SK-N-SH (cell line): ENCODE measurements around the gene CNN2. TPM values are rescaled to one million over a fixed set of nuclear protein-coding genes. Genes with fewer than 3 reads are reported as not detected.

Source experiments
- CTCF ChIA-PET: fragments of 300-600, 350-600 bp; formaldehyde crosslinking; extraction: SDS; loops from one replicate; lab custom pipeline; 2021; lab: Yijun Ruan, JAX
- POLR2A ChIA-PET: fragments of 350-600 bp; sonication (Branson Sonifier 250); formaldehyde crosslinking; extraction: SDS; loops from one replicate; lab custom pipeline; 2020; ENCODE audit warnings: antibody characterized with exemption, inconsistent platforms; lab: Yijun Ruan, JAX
- DNase-seq: peaks from one replicate; pipeline ENCODE4 v3.0.0; 2012
- H2AFZ ChIP-seq: fragments of 200-600 bp; sonication (generic); 2 replicates; pipeline ENCODE4 v1.8.1; 2016; ENCODE audit warnings: antibody characterized with exemption, mild to moderate bottlenecking, low read depth
- H3F3A ChIP-seq: fragments of 200-600 bp; sonication (generic); replicated peaks from 2 replicates; pipeline ENCODE3; 2016; ENCODE audit warnings: antibody characterized with exemption, mild to moderate bottlenecking; ENCODE audit not compliant: insufficient read depth
- H3K27ac ChIP-seq, 2 experiments: fragments of 200-500 bp in 1 of 2; fragments of 200-600 bp in 1 of 2; sonication (Bioruptor generic) in 1 of 2; sonication (generic), shearing (Covaris generic) in 1 of 2; 2 replicates each; pipeline versions ENCODE4 v1.5.1 to v1.6.1; 2014 to 2016; ENCODE audit warnings: low read depth in 2 of 2, inconsistent platforms in 1 of 2, low read length in 1 of 2, mild to moderate bottlenecking in 1 of 2, mixed read lengths in 1 of 2
- H3K27me3 ChIP-seq: fragments of 200-600 bp; sonication (generic), shearing (Covaris generic); 2 replicates; pipeline ENCODE4 v1.6.1; 2016; ENCODE audit warnings: mixed run types; ENCODE audit not compliant: insufficient read depth
- H3K36me3 ChIP-seq, 2 experiments: fragments of 200-500 bp in 1 of 2; fragments of 200-600 bp in 1 of 2; sonication (Bioruptor generic) in 1 of 2; sonication (generic) in 1 of 2; replicated peaks in 1 of 2; 2 replicates each; pipeline versions ENCODE3 to v1.5.1; 2014 to 2016; ENCODE audit warnings: low read length in 1 of 2, mild to moderate bottlenecking in 1 of 2; ENCODE audit not compliant: insufficient read depth in 2 of 2, control insufficient read depth in 1 of 2
- H3K4me1 ChIP-seq, 2 experiments: fragments of 200-500 bp in 1 of 2; fragments of 200-600 bp in 1 of 2; sonication (Bioruptor generic) in 1 of 2; sonication (generic), shearing (Covaris generic) in 1 of 2; 2 replicates each; pipeline versions ENCODE4 v1.5.1 to v1.6.1; 2014 to 2016; ENCODE audit warnings: low read depth in 1 of 2, low read length in 1 of 2, mixed run types in 1 of 2; ENCODE audit not compliant: insufficient read depth in 2 of 2, control insufficient read depth in 1 of 2
- H3K4me2 ChIP-seq: fragments of 200-600 bp; sonication (generic), shearing (Covaris generic); 2 replicates; pipeline ENCODE4 v1.6.1; 2017; ENCODE audit warnings: mixed run types
- H3K4me3 ChIP-seq, 2 experiments: fragments of 200-500 bp in 1 of 2; fragments of 200-600 bp in 1 of 2; sonication (Bioruptor generic) in 1 of 2; sonication (generic), shearing (Covaris generic) in 1 of 2; 2 replicates each; pipeline versions ENCODE4 v1.5.1 to v1.8.1; 2014 to 2016; ENCODE audit warnings: low read depth in 2 of 2, inconsistent platforms in 1 of 2, low read length in 1 of 2, mild to moderate bottlenecking in 1 of 2, mixed read lengths in 1 of 2, moderate library complexity in 1 of 2
- H3K79me2 ChIP-seq: fragments of 200-600 bp; sonication (generic); 2 replicates; pipeline ENCODE4 v1.8.1; 2017; ENCODE audit warnings: mild to moderate bottlenecking; ENCODE audit not compliant: insufficient read depth
- H3K9ac ChIP-seq: fragments of 200-600 bp; sonication (generic); 2 replicates; pipeline ENCODE4 v1.6.1; 2017; ENCODE audit warnings: mixed run types
- H3K9me2 ChIP-seq: fragments of 200-600 bp; sonication (generic); 2 replicates; pipeline ENCODE4 v1.6.1; 2017; ENCODE audit warnings: mixed run types
- H3K9me3 ChIP-seq: fragments of 200-600 bp; sonication (generic); 2 replicates; pipeline ENCODE4 v1.6.1; 2017; ENCODE audit warnings: mixed run types, mild to moderate bottlenecking, moderate library complexity
- H4K20me1 ChIP-seq: fragments of 200-600 bp; sonication (generic); 2 replicates; pipeline ENCODE4 v1.6.1; 2017; ENCODE audit warnings: mild to moderate bottlenecking, mixed run types; ENCODE audit not compliant: insufficient read depth
- ELF1 ChIP-seq: IDR thresholded peaks from 2 replicates; pipeline ENCODE4 v1.4.0; 2012
- FOXJ3 ChIP-seq: sonication (generic); formaldehyde crosslinking; IDR thresholded peaks from 2 replicates; pipeline ENCODE4 v1.5.1; 2020; ENCODE audit warnings: mild to moderate bottlenecking, missing genetic modification reagents
- FOXM1 ChIP-seq: IDR thresholded peaks from 2 replicates; pipeline ENCODE4 v1.4.0; 2012; ENCODE audit warnings: low read depth, mild to moderate bottlenecking
- JUND ChIP-seq: IDR thresholded peaks from 2 replicates; pipeline ENCODE4 v1.4.0; 2012
- MAX ChIP-seq: IDR thresholded peaks from 2 replicates; pipeline ENCODE4 v1.4.0; 2012; ENCODE audit warnings: low read depth
- MXI1 ChIP-seq: IDR thresholded peaks from 2 replicates; pipeline ENCODE4 v1.6.1; 2012; ENCODE audit warnings: mild to moderate bottlenecking, low read depth, low read length, improper control_type of control experiment
- NFIC ChIP-seq: IDR thresholded peaks from 2 replicates; pipeline ENCODE4 v1.4.0; 2012; ENCODE audit warnings: borderline replicate concordance
- NRF1 ChIP-seq: IDR thresholded peaks from 2 replicates; pipeline ENCODE4 v1.6.1; 2012; ENCODE audit warnings: low read depth, mild to moderate bottlenecking, low read length
- PBX3 ChIP-seq: IDR thresholded peaks from 2 replicates; pipeline ENCODE4; 2012
- RAD21 ChIP-seq: IDR thresholded peaks from 2 replicates; pipeline ENCODE4 v1.6.1; 2012; ENCODE audit warnings: mild to moderate bottlenecking, low read length
- RCOR1 ChIP-seq: fragments of 150-350 bp; IDR thresholded peaks from 2 replicates; pipeline ENCODE4 v1.6.1; 2017; ENCODE audit warnings: antibody characterized with exemption, low read length
- RFX5 ChIP-seq: IDR thresholded peaks from 2 replicates; pipeline ENCODE4 v1.6.1; 2012; ENCODE audit warnings: mild to moderate bottlenecking, improper control_type of control experiment, low read length
- RXRA ChIP-seq: IDR thresholded peaks from 2 replicates; pipeline ENCODE4 v1.4.0; 2012; ENCODE audit warnings: low read depth, mild to moderate bottlenecking, borderline replicate concordance
- SMC3 ChIP-seq: IDR thresholded peaks from 2 replicates; pipeline ENCODE4 v1.6.1; 2012; ENCODE audit warnings: low read depth, low read length, improper control_type of control experiment
- TAF1 ChIP-seq: IDR thresholded peaks from 2 replicates; pipeline ENCODE4 v1.6.1; 2012; ENCODE audit warnings: low read depth, mild to moderate bottlenecking, low read length, moderate library complexity, borderline replicate concordance
- WGBS: methylation state at CpG from one replicate; pipeline ENCODE4 v1.1.6; 2017; ENCODE audit warnings: low lambda C conversion rate; 5-methylcytosine and 5-hydroxymethylcytosine counted together
- polyA plus RNA-seq, 3 experiments: library from polyadenylated mRNA; depleted of rRNA; stranded (reverse); fragments of >200 nt; gene quantifications; 2 replicates each; pipeline ENCODE4 v1.2.3, GENCODE V29; 2012
- TF ChIP-seq, protein P1 (sequence below): IDR thresholded peaks from 2 replicates; pipeline ENCODE4 v1.6.1; 2012; ENCODE audit warnings: mild to moderate bottlenecking, low read depth, low read length, moderate library complexity
- TF ChIP-seq, protein P2 (sequence below): IDR thresholded peaks from 2 replicates; pipeline ENCODE4 v1.4.0; 2012; ENCODE audit warnings: low read depth, borderline replicate concordance
- TF ChIP-seq, protein P3 (sequence below): fragments of 150-350 bp; IDR thresholded peaks from 2 replicates; pipeline ENCODE4 v1.6.1; 2016; ENCODE audit warnings: mild to moderate bottlenecking, low read depth, low read length

CNN2 gene
- polyA plus RNA-seq, 1 of the 3 experiments (the other 2 are of a cell fraction): 279 TPM

DNA sequence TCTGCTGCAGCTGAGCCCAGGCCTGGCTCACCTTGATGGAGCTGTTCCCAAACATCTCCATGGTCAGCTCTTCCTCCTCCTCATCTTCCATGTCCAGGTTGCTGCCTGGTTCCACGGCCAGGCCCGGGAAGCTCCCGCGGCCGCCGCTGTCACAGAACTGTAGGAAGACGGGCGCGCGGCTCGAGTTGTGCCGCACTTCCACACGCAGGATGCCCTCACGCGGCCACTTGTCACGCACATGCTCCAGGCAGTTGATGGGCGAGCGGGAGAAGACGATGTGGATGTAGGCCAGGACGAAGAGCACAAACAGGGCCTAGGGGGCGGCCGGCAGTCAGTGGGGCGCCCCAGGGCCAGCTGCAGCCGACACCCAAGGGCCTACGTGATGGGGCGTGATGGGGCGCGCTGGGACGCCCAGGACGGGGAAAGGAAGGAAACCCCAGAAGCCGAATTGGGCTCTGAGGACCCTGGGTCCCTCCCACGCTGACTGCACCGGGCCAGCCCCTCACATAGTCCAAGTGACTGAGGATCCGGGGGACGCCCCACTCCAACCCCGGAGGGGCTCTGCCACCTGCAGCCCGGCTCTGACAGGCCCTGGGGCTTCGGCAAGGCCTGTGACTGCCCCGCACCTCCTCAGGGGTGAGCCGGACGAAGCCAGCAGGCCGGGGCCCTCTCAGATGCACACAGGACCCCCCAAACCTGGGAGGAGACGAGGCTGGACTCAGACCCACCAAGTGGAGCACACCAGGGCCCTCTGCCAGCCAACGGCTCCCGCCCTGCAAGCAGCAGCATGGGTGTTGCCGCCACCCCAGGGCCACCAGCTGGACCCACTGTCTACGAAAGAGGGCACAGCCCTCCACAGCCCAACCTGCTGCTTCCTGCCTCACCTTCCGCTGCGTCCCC lies 12.0 kb upstream of the CNN2 start:
- no peak for TF ChIP-seq RAD21
- TF ChIP-seq NRF1: no peak
- TF ChIP-seq, protein P1, sequence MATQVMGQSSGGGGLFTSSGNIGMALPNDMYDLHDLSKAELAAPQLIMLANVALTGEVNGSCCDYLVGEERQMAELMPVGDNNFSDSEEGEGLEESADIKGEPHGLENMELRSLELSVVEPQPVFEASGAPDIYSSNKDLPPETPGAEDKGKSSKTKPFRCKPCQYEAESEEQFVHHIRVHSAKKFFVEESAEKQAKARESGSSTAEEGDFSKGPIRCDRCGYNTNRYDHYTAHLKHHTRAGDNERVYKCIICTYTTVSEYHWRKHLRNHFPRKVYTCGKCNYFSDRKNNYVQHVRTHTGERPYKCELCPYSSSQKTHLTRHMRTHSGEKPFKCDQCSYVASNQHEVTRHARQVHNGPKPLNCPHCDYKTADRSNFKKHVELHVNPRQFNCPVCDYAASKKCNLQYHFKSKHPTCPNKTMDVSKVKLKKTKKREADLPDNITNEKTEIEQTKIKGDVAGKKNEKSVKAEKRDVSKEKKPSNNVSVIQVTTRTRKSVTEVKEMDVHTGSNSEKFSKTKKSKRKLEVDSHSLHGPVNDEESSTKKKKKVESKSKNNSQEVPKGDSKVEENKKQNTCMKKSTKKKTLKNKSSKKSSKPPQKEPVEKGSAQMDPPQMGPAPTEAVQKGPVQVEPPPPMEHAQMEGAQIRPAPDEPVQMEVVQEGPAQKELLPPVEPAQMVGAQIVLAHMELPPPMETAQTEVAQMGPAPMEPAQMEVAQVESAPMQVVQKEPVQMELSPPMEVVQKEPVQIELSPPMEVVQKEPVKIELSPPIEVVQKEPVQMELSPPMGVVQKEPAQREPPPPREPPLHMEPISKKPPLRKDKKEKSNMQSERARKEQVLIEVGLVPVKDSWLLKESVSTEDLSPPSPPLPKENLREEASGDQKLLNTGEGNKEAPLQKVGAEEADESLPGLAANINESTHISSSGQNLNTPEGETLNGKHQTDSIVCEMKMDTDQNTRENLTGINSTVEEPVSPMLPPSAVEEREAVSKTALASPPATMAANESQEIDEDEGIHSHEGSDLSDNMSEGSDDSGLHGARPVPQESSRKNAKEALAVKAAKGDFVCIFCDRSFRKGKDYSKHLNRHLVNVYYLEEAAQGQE: no peak
- TF ChIP-seq, all 33 proteins: peak for 0
- Histone ChIP-seq H4K20me1 (peaks cover 59% of the 10 kb centered on the region), H3K36me3 (peaks cover 0 to 44% of the 10 kb centered on the region in 2 experiments), H3K4me1 (peaks cover 13 to 18% of the 10 kb centered on the region in 2 experiments; a peak in 1 of 4 replicates), H3K4me2 (no peak overlapping the region), H3K9me2 (no peaks in the 10 kb centered on the region), H3K9me3 (no peaks in the 10 kb centered on the region), H3K9ac (no peak overlapping the region), H3K4me3 (no peak overlapping the region), H2AFZ (no peak overlapping the region), H3K79me2 (peaks cover 59% of the 10 kb centered on the region), H3K27ac (no peak overlapping the region), H3K27me3 (no peaks in the 10 kb centered on the region), H3F3A (no peaks in the 10 kb centered on the region)
- no peak for DNase-seq
- ChIA-PET POLR2A (no interaction called here), CTCF (no interaction called here)
- WGBS: 96% methylated on average over 31 of the region's 49 CpGs

- peaks cover 67% of the 10 kb centered on the region for H4K20me1 ChIP-seq
- POLR2A ChIA-PET: no interaction called here
- TF ChIP-seq NFIC (no peak), RXRA (no peak), MAX (no peak), PBX3 (no peak), FOXM1 (no peak), RAD21 (no peak), SMC3 (no peak), MXI1 (no peak), TAF1 (no peak), RFX5 (no peak), ELF1 (no peak), JUND (no peak), FOXJ3 (CRISPR knock-in tag) (no peak), RCOR1 (no peak)
- TF ChIP-seq, protein P2, sequence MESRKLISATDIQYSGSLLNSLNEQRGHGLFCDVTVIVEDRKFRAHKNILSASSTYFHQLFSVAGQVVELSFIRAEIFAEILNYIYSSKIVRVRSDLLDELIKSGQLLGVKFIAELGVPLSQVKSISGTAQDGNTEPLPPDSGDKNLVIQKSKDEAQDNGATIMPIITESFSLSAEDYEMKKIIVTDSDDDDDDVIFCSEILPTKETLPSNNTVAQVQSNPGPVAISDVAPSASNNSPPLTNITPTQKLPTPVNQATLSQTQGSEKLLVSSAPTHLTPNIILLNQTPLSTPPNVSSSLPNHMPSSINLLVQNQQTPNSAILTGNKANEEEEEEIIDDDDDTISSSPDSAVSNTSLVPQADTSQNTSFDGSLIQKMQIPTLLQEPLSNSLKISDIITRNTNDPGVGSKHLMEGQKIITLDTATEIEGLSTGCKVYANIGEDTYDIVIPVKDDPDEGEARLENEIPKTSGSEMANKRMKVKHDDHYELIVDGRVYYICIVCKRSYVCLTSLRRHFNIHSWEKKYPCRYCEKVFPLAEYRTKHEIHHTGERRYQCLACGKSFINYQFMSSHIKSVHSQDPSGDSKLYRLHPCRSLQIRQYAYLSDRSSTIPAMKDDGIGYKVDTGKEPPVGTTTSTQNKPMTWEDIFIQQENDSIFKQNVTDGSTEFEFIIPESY: no peak
- TF ChIP-seq, protein P3, sequence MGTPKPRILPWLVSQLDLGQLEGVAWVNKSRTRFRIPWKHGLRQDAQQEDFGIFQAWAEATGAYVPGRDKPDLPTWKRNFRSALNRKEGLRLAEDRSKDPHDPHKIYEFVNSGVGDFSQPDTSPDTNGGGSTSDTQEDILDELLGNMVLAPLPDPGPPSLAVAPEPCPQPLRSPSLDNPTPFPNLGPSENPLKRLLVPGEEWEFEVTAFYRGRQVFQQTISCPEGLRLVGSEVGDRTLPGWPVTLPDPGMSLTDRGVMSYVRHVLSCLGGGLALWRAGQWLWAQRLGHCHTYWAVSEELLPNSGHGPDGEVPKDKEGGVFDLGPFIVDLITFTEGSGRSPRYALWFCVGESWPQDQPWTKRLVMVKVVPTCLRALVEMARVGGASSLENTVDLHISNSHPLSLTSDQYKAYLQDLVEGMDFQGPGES: no peak
These were observed 11.2 kb upstream of the CNN2 start for GRCh38 chr19:1015061-1015781.

More at GRCh38 chr19:1015061-1015781, 11.2 kb upstream of the CNN2 start:
- H3K4me1 ChIP-seq: peaks cover 13 to 26% of the 10 kb centered on the region in 2 experiments; a peak in 1 of 4 replicates
- peaks cover 0 to 36% of the 10 kb centered on the region in 2 experiments for H3K36me3 ChIP-seq
- H2AFZ ChIP-seq: no peak overlapping the region
- H3K27me3 ChIP-seq: no peaks in the 10 kb centered on the region
- no peak overlapping the region for H3K27ac ChIP-seq
- H3K4me2 ChIP-seq: no peak overlapping the region
- H3F3A ChIP-seq: no peaks in the 10 kb centered on the region
- DNase-seq: no peak
- WGBS: no CpG with 5 or more reads among the region's 29 CpGs
- no peaks in the 10 kb centered on the region for H3K9me2 ChIP-seq
- peaks cover 67% of the 10 kb centered on the region for H3K79me2 ChIP-seq
- no peaks in the 10 kb centered on the region for H3K9me3 ChIP-seq
- CTCF ChIA-PET: interaction anchor here (1.6 kb wide), 1 partner anchor 152 kb away, joined by 5 read pairs; no protein-coding TSS in a partner anchor
- H3K4me3 ChIP-seq: no peak overlapping the region
- no peak overlapping the region for H3K9ac ChIP-seq
